Neuronal stem cell (in vitro differentiated cells): ENCODE measurements around the gene C1orf35.

Source experiments
- DNase-seq: peaks from one replicate; pipeline ENCODE4 v3.0.0-alpha.2; 2013; ENCODE audit warnings: low spot score
- H2AFZ ChIP-seq: one replicate; pipeline ENCODE4 v1.6.1; 2013; ENCODE audit warnings: mild to moderate bottlenecking, low read length, inconsistent platforms
- H2AK5ac ChIP-seq: 2 replicates; pipeline ENCODE4 v1.6.1; 2013; ENCODE audit warnings: low read depth, mild to moderate bottlenecking, inconsistent platforms, low read length, moderate library complexity, mixed read lengths
- H2BK120ac ChIP-seq: 2 replicates; pipeline ENCODE4 v1.6.1; 2013; ENCODE audit warnings: low read depth, mild to moderate bottlenecking, inconsistent platforms, low read length, moderate library complexity, mixed read lengths
- H2BK12ac ChIP-seq: one replicate; pipeline ENCODE4 v1.6.1; 2013; ENCODE audit warnings: low read length, inconsistent platforms
- H2BK15ac ChIP-seq: 2 replicates; pipeline ENCODE4 v1.6.1; 2013; ENCODE audit warnings: mild to moderate bottlenecking, low read length, inconsistent platforms, mixed read lengths
- H2BK5ac ChIP-seq: one replicate; pipeline ENCODE4 v1.6.1; 2013; ENCODE audit warnings: inconsistent platforms, mild to moderate bottlenecking, low read length, moderate library complexity
- H3K14ac ChIP-seq: one replicate; pipeline ENCODE4 v1.6.1; 2013; ENCODE audit warnings: low read length, inconsistent platforms
- H3K18ac ChIP-seq: 2 replicates; pipeline ENCODE4 v1.6.1; 2013; ENCODE audit warnings: low read length, inconsistent platforms
- H3K23ac ChIP-seq: 2 replicates; pipeline ENCODE4 v1.6.1; 2013; ENCODE audit warnings: low read depth, mild to moderate bottlenecking, mixed read lengths, low read length, inconsistent platforms; ENCODE audit not compliant: poor library complexity
- H3K27ac ChIP-seq: replicated peaks from 3 replicates; pipeline ENCODE4 v1.5.1; 2013; ENCODE audit warnings: low read length, inconsistent platforms
- H3K27me3 ChIP-seq, 3 experiments: 2 replicates each; pipeline ENCODE4 v1.6.1; 2013; ENCODE audit warnings: low read length in 3 of 3, mild to moderate bottlenecking in 2 of 3, inconsistent platforms in 1 of 3, low read depth in 1 of 3, mixed read lengths in 1 of 3, moderate library complexity in 1 of 3; ENCODE audit not compliant: control insufficient read depth in 3 of 3, insufficient read depth in 3 of 3
- H3K36me3 ChIP-seq, 2 donors: replicated peaks in 1 of 2; 2 replicates each; pipeline ENCODE4 v1.6.1; 2013; ENCODE audit warnings: low read length in 2 of 2; ENCODE audit not compliant: control insufficient read depth in 2 of 2, insufficient read depth in 2 of 2
- H3K4ac ChIP-seq: 2 replicates; pipeline ENCODE4 v1.6.1; 2013; ENCODE audit warnings: inconsistent platforms, mild to moderate bottlenecking, low read length, moderate library complexity
- H3K4me1 ChIP-seq, 2 donors: 1 replicate in 1 of 2; 2 replicates in 1 of 2; pipeline ENCODE4 v1.6.1; 2013; ENCODE audit warnings: low read length in 2 of 2, low read depth in 1 of 2; ENCODE audit not compliant: control insufficient read depth in 2 of 2, insufficient read depth in 1 of 2
- H3K4me2 ChIP-seq: one replicate; pipeline ENCODE4 v1.6.1; 2013; ENCODE audit warnings: mild to moderate bottlenecking, low read length, inconsistent platforms; ENCODE audit not compliant: insufficient read depth, poor library complexity, severe bottlenecking
- H3K4me3 ChIP-seq, 2 donors: 2 replicates each; pipeline ENCODE4 v1.5.1; 2013; ENCODE audit warnings: low read length in 2 of 2, mild to moderate bottlenecking in 2 of 2, inconsistent platforms in 1 of 2, moderate library complexity in 1 of 2
- H3K79me1 ChIP-seq: one replicate; pipeline ENCODE4 v1.6.1; 2013; ENCODE audit warnings: low read depth, mild to moderate bottlenecking, inconsistent platforms, low read length, moderate library complexity
- H3K9ac ChIP-seq: one replicate; pipeline ENCODE4 v1.6.1; 2013; ENCODE audit warnings: mild to moderate bottlenecking, low read depth, low read length, inconsistent platforms; ENCODE audit not compliant: poor library complexity
- H3K9me3 ChIP-seq, 2 donors: replicated peaks in 1 of 2; 2 replicates each; pipeline versions ENCODE3 to v1.6.1; 2013; ENCODE audit warnings: low read length in 2 of 2, mild to moderate bottlenecking in 2 of 2, inconsistent platforms in 1 of 2, low read depth in 1 of 2, mixed read lengths in 1 of 2, moderate library complexity in 1 of 2; ENCODE audit not compliant: control insufficient read depth in 2 of 2, insufficient read depth in 1 of 2
- H4K8ac ChIP-seq: one replicate; pipeline ENCODE4 v1.6.1; 2013; ENCODE audit warnings: low read depth, mild to moderate bottlenecking, inconsistent platforms, low read length, moderate library complexity
- H4K91ac ChIP-seq: one replicate; pipeline ENCODE4 v1.6.1; 2013; ENCODE audit warnings: low read length, low read depth, mild to moderate bottlenecking, inconsistent platforms; ENCODE audit not compliant: poor library complexity
- WGBS, 2 donors: extraction: QIAGEN DNeasy Blood & Tissue Kit; methylation state at CpG; one replicate each; pipeline ENCODE4 v1.1.7; 2013; ENCODE audit warnings: missing lambda C conversion rate in 2 of 2, mixed read lengths in 1 of 2; ENCODE audit not compliant: insufficient read length in 2 of 2, insufficient replicate concordance in 1 of 2; ENCODE audit errors: extremely low coverage in 2 of 2; 5-methylcytosine and 5-hydroxymethylcytosine counted together

Gene C1orf35

DNA sequence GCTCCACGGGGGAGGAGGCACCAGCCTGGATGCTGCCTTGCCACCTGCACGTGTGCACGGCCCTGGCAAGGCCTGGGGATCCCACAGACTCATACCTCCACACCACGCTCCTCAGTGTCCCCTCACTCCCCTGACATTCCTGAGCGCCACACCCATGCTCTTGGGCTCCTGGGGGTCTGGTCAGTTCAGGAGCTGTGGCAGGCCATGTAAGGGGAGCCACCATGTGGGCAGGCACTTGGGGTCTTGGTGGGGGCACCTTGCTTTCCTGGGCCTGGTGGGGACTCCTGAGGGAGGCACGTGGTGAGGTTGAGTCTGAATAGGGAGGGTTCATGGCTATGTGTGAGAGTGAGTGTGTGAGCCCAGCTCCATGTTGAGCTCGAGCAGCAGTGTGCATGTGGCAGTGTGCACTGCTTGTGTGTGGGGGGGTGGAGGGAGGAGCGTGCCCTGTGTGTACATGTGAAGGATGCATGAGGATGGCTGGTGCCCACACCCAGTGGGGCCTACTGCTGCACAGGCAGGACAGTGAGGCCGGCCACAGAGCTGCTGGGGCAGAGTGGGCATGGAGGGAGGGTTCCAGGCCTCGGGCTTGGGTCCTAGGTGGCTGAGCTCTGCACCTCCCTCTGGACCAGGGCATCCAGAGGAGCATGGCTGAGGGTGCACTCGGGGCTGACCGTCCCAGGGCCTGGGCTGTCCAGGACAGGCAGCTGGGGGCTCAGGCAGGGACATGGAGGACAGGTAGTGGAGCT, 48.2 kb upstream of the C1orf35 start:
- Histone ChIP-seq H3K27me3 (no peaks in the 10 kb centered on the region), H3K36me3 (peaks cover 0 to 26% of the 10 kb centered on the region in 2 donors), H3K9me3 (no peaks in the 10 kb centered on the region), H2AK5ac (peak overlapping the region; percentile 86), H3K18ac (no peak overlapping the region), H2BK120ac (no peak overlapping the region), H2AFZ (no peak overlapping the region), H3K4me1 (peaks cover 9 to 19% of the 10 kb centered on the region in 2 donors), H3K27ac (no peak overlapping the region), H2BK15ac (peak overlapping the region; percentile 1), H3K23ac (peak overlapping the region; percentile 20), H4K91ac (peak overlapping the region; percentile 92), H3K14ac (peak overlapping the region; percentile 58), H3K9ac (peak overlapping the region; percentile 74), H2BK5ac (no peak overlapping the region), H3K79me1 (peaks cover 6% of the 10 kb centered on the region), H3K4me3 (no peak overlapping the region), H3K4me2 (no peak overlapping the region), H3K4ac (no peak overlapping the region), H2BK12ac (no peak overlapping the region), H4K8ac (peak overlapping the region; percentile 0)
- no CpG with 5 or more reads among the region's 12 CpGs for WGBS, 2 donors
- no peak for DNase-seq

DNA sequence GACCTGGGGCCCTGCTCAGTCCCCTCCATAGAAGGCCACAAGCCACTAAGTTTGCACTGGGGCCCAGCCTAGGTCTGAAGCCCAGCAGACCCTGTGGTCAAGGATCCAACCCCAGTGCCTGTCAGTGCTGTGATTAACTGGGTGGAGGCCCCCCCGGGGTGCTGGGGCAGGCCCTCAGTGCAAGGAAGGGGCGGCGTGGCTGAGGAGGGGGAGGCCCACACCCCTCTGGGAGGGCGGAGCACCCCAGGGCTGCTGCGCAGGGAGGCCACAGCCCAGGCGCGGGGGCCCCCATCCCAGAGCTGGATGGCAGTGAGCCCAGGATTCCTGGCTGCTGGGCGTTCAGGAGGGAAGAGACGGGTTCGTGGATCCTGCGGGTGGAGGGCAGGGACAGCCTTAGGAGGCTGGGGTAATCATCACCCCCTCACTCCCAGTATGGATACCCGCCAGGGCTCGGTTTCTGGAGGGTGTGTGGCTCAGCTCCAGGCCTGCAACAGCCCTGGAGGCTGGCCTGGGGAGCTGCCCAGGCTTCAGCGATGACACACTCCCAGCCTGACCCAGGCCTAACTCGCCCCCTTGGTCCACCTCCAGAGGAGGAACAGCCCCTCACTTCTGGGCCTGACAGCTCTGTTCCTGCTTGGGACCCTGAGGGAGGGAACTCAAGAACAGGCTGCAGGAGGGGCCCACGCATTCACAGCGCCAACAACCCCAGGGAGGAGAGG, 47.5 kb upstream of the C1orf35 start:
- Histone ChIP-seq H3K4me3 (no peak overlapping the region), H3K4me1 (peaks cover 9 to 19% of the 10 kb centered on the region in 2 donors), H3K18ac (peak overlapping the region; percentile 87), H2AFZ (no peak overlapping the region), H3K14ac (peak overlapping the region; percentile 58), H3K27me3 (no peaks in the 10 kb centered on the region), H2BK12ac (no peak overlapping the region), H2BK15ac (no peak overlapping the region), H3K9ac (peak overlapping the region; percentile 74), H3K23ac (peak overlapping the region; percentile 60), H2BK120ac (no peak overlapping the region), H3K9me3 (no peaks in the 10 kb centered on the region), H2BK5ac (no peak overlapping the region), H4K91ac (peak overlapping the region; percentile 92), H3K4me2 (no peak overlapping the region), H4K8ac (peak overlapping the region; percentile 0), H3K4ac (peak overlapping the region; percentile 37), H3K79me1 (peaks cover 7% of the 10 kb centered on the region), H3K27ac (no peak overlapping the region), H3K36me3 (peaks cover 0 to 32% of the 10 kb centered on the region in 2 donors), H2AK5ac (peak overlapping the region; percentile 86)
- no peak for DNase-seq
- WGBS, 2 donors: no CpG with 5 or more reads among the region's 17 CpGs

DNA sequence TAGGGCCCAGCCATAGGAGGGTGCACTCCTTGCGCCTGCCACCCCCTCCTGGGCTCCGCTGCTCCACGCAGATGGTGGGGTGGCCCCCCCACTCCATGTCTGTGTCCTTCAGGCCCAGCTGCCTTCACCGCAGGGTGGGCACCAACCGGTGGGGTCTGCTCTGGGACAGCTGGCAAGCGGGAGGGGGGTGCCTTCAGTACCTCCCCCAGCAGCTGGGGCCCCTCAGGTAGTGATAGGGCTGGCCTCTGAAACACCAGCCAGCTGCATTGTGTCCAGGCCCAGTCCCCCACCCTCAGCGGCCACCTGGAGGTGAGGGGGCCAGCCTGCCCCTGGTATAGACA, 47.0 kb upstream of the C1orf35 start:
- no peak overlapping the region for H2BK15ac ChIP-seq
- peak overlapping the region; percentile 40 for H3K23ac ChIP-seq
- peaks cover 0 to 37% of the 10 kb centered on the region in 2 donors for H3K36me3 ChIP-seq
- H4K91ac ChIP-seq: no peak overlapping the region
- no peak overlapping the region for H2BK120ac ChIP-seq
- peak overlapping the region; percentile 33 for H3K27ac ChIP-seq
- H3K18ac ChIP-seq: peak overlapping the region; percentile 87
- H2BK5ac ChIP-seq: no peak overlapping the region
- WGBS, 2 donors: no CpG with 5 or more reads among the region's 7 CpGs
- H3K4me1 ChIP-seq: peaks cover 9 to 19% of the 10 kb centered on the region in 2 donors
- no peak overlapping the region for H4K8ac ChIP-seq
- peak overlapping the region; percentile 86 for H2AK5ac ChIP-seq
- H3K27me3 ChIP-seq: no peaks in the 10 kb centered on the region
- H3K4me3 ChIP-seq: no peak overlapping the region
- H2BK12ac ChIP-seq: peak overlapping the region; percentile 69
- H3K4me2 ChIP-seq: no peak overlapping the region
- peaks cover 12% of the 10 kb centered on the region for H3K79me1 ChIP-seq
- H3K14ac ChIP-seq: no peak overlapping the region
- no peak overlapping the region for H2AFZ ChIP-seq
- peak overlapping the region; percentile 85 for H3K9ac ChIP-seq
- H3K4ac ChIP-seq: no peak overlapping the region
- no peaks in the 10 kb centered on the region for H3K9me3 ChIP-seq
- DNase-seq: no peak
